ENCODE results near the gene FES.
"Not testable (repeated sequence)": the region's sequence is repeated elsewhere in the genome, so short reads cannot be mapped to it uniquely, and the experiment has no call there.

Gene FES

DNA sequence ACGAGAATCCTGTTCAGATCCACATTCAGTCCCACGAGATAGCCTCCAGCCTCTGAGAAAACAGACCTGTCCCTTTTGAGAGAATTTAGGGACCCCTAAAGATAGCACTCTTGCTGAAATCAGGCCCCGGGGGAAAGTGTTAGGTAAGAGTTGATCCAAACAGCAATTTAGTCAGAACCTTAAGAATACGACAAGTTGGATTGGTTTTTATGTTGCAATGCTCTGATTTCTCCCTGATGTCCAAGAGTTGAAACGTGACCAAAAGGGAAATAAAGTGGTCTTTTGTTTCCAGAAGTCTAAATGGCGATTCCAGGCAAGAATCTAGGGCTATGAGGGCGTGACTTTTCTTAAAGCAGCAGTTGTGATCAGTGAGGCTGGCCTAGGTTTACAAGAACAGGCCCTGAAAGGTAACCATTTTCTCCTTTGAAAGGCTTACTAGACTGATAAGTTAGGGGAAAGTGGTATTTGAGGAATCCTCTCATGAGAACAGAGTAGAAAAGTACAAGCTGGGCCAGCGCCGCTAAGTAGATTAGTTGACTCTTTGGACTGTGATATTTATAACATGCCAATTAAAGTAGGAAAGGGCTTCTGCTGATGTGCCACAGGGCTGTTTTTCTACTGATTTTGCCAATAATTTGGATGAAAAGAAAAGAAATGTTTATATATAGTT, 23.7 kb downstream of the FES start:
- DNase-seq: peak in 1 of 56 donors; percentile 14

DNA sequence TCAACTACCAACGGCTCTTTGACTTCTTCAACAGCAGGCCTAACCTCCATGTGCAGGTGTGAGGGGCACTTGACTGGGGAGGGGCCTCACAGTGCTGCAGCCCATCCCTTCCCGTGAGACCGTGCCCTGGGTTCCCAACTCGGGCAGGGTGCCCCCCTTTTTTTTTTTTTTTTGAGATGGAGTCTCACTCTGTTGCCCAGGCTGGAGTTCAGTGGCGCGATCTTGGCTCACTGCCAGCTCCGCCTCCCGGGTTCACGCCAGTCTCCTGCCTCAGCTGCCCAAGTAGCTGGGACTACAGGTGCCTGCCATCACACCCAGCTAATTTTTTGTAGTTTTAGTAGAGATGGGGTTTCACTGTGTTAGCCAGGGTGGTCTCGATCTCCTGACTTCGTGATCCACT, 25.1 kb downstream of the FES start:
- not testable (repeated sequence) for DNase-seq

DNA sequence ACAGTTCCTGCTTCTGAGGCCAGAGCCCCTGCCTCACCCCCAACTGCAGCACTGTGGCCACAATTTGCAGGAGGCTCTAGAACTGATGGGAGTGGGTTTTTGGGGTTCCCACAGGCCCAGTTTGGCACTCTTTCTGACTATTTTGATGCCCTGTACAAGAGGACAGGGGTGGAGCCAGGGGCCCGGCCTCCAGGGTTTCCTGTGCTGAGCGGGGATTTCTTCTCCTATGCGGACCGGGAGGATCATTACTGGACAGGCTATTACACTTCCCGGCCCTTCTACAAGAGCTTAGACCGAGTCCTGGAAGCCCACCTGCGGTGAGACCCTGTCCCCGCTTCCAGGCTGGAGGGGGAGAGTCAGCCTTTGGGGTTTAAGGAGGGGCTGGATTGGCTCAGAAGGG, 25.7 kb downstream of the FES start:
- no peak for DNase-seq

DNA sequence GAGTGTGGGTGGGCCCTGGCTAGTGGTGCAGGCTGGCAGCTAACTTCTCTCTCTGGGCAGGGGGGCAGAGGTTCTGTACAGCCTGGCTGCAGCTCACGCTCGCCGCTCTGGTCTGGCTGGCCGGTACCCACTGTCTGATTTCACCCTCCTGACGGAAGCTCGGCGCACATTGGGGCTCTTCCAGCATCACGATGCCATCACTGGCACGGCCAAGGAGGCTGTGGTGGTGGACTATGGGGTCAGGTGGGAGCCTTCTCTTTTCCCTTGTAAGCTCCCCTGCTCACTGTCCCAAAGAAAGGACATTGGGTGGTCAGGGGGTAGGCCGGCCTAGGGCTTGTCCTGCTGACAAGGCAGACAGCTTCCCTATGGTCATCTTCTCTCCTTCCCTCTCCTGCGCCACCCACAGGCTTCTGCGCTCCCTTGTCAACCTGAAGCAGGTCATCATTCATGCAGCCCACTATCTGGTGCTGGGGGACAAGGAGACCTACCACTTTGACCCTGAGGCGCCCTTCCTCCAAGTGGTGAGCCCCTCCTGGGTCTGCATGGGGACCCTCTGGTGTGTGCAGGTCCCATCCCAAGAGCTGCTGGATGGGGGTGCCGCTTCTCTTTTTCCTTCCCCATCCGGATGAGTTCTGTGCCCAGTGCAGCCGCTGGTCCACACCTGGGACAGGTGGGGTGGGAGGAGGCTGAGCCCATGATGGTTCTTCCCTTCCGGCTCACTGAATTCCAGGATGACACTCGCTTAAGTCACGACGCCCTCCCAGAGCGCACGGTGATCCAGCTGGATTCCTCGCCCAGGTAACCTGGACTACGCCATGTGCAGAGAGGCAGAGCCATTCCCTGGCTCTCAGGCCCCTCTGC, 26.4 kb downstream of the FES start:
- no peak for DNase-seq

DNA sequence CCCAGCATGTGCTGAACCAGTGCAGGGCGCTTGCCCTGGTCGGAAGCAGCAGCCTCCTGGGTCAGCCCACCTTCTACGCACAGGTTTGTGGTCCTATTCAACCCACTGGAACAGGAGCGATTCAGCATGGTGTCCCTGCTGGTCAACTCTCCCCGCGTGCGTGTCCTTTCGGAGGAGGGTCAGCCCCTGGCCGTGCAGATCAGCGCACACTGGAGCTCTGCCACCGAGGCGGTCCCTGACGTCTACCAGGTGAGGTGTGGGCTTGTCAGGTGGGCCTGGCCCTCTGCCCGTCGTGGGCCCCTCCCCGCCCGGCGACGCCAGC, 27.0 kb downstream of the FES start:
- DNase-seq: no peak

DNA sequence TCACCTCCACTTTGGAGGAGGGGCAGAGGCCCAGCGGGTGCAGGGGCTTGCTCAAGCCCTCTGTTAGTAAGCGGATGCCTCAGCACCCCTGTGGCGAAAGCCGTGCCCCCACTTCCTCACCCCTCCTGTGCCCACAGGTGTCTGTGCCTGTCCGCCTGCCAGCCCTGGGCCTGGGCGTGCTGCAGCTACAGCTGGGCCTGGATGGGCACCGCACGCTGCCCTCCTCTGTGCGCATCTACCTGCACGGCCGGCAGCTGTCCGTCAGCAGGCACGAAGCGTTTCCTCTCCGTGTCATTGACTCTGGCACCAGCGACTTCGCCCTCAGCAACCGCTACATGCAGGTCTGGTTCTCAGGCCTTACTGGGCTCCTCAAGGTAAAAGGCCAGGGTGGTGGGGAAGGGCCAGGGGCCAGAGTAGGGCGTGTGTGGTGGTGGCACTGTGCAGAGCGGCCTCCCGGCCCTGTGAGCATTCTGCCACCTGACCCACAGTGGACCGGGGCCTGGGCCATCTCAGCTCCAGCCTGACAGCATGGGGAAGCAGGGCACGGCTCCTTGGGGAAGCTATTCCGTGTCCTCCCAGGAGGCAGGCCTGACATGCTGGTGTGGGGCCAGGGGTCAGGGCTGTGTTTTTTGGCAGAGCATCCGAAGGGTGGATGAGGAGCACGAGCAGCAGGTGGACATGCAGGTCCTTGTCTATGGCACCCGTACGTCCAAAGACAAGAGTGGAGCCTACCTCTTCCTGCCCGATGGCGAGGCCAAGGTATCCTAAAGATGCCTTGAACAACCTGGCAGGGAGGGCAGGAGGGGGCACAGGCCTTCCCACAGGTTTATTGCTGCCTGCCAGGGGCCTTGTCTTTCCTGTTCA, 27.8 kb downstream of the FES start:
- no peak for DNase-seq

DNA sequence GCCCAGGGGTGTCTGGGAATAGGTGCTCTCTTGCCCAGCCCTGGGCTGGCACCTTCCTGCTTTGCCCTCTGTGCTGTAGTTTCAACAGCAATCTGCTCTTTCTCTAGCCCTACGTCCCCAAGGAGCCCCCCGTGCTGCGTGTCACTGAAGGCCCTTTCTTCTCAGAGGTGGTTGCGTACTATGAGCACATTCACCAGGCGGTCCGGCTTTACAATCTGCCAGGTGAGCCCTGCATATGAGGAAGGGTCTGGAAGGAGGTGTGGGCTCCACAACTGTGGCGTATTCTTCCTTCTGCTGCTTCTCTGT, 28.4 kb downstream of the FES start:
- no peak for DNase-seq

DNA sequence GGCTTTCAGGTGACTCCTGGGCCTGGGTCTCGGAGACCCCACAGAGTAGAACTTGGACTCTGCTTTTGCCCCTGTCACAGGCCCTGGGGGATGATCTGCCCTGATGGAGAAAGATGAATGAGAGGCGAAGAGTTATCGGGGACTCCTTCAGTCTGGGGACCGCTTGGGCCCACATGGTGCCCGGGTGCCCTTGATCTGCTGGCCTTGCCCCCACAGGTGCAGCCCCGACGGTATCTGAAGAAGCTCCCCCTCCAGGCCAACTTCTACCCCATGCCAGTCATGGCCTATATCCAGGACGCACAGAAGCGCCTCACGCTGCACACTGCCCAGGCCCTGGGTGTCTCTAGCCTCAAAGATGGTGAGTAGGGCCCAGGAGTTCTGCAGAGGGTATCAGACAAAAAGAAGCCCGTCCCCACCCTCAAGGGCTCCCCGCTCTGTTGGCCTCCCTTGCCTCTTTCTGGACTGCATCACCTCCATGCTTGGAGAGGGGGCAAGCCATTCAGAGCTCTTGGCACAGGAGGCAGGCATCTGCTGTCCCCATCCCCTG, 29.2 kb downstream of the FES start:
- no peak for DNase-seq

DNA sequence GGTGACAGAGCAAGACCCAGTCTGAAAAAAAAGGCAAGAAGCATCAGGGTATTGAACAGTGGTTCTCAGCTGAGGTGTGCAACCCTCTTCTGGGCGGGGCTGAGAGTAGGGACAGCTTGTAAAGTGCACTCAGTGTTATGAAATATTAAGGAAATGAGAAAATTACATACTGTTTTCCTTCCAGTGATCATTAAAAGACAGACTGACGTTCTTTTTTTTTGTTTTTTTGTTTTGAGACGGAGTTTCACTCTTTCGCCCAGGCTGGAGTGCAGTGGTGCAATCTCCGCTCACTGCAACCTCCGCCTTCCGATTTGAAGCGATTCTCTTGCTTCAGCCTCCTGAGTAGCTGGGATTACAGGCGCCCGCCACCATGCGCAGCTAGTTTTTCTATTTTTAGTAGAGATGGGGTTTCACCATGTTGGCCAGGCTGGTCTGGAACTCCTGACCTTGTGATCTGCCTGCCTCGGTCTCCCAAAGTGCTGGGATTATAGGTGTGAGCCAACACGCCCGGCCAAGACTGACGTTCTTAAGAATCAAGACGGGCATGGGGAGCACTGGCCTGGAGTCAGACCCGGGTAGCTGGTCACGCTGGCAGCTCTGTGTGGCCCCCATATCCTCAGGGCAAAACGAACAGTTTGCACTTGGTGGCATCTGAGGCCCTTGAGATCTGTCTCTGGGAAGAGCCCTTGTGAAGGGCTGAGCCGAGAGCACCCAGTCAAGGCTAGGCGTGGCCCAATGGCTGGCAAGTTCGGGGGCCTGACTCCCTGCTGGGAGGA, 30.2 kb downstream of the FES start:
- no peak for DNase-seq

DNA sequence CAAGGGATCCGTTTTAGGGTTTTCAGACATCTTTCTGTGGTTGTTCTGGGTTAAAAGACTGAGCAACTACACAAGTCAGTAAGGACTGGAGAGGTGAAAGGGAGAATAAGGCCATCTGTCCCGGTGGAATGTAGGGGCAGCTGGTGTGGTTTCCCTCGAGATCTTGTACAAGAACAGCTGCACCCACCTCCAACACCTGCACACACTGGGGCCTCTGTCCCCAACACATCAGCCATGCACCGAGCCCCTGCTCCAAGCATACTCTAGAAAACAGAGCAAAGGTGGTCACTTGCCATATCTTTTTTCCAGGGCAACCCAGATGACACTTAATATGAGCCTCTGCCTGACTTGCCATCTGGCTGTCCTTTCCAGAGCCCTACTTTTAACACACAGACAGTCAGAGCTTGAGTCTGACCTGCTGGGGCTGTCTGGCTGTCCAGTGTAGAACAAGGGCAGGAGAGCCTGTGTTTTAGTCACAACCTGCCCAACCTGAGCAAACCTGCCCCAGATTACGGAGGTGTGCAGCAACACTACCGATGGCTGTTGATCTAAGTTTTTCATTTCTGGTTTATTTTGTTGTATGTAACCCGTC, 31.0 kb downstream of the FES start:
- DNase-seq: no peak

DNA sequence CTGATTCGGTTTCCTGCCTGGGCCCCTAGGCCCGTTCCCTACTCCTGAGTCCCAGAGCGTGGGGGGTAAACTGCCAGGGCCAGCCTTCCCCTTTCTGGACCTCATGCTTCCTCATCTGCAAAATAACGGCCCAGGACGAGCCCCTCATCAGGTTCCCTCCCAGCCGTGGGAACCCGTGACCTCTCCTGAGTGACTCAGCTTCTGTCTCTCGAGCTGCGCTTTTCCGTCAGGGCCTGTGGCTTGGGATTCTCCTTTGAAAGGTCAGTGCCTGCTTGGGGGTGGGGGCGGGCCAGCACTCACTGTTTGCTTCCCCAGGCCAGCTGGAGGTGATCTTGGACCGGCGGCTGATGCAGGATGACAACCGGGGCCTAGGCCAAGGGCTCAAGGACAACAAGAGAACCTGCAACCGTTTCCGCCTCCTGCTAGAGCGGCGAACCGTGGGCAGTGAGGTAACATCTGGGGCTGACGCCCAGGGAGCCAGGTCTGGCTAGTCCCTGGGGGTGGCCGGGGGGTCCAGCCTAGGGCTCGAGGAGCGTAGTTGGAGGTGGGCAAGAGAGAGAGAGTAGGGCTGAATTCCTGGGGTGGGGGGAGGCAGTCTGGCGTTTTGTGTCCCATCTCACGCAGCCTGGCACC, 31.6 kb downstream of the FES start:
- peak in 6 of 56 donors; percentile 4 to 52 (median 20) for DNase-seq

DNA sequence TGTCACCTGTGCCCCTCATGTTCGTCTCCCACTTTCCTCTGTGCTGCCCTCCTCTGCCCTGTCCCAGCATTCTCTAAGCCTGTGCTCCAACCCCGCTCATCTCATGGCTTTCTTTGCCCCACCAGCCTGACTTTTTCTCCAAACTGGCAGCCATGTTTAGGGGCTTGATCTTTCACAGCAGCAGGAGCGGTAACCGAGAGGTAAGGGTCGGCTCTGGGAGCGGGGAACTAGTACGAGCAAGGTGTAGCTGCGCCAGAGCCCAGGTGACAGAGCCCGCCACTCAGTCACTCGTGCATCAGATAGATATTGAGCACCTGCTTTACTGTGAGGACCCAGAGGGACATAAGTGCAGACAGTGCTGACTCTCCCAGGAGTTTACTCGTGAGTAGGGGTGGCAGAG, 32.2 kb downstream of the FES start:
- DNase-seq: no peak

DNA sequence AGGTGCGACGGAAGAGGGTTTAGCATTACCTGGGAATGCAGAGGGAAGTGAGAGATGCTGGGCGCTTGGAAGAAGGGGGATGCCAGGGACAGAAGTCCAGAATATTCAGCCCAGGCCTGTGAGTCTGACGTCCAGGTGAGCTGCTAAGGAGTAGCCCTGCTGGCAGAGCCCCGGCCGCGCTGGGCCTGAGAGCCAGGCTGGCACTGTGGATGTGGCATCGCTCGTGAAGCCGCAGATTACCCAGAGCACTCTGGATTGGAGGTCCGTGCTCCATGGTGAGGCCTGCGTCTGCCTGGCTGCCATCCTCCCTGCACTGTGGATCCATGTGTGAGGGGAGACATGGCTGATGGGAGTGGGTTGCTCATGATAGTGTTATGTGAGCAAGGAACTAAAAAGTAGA, 33.3 kb downstream of the FES start:
- DNase-seq: no peak

DNA sequence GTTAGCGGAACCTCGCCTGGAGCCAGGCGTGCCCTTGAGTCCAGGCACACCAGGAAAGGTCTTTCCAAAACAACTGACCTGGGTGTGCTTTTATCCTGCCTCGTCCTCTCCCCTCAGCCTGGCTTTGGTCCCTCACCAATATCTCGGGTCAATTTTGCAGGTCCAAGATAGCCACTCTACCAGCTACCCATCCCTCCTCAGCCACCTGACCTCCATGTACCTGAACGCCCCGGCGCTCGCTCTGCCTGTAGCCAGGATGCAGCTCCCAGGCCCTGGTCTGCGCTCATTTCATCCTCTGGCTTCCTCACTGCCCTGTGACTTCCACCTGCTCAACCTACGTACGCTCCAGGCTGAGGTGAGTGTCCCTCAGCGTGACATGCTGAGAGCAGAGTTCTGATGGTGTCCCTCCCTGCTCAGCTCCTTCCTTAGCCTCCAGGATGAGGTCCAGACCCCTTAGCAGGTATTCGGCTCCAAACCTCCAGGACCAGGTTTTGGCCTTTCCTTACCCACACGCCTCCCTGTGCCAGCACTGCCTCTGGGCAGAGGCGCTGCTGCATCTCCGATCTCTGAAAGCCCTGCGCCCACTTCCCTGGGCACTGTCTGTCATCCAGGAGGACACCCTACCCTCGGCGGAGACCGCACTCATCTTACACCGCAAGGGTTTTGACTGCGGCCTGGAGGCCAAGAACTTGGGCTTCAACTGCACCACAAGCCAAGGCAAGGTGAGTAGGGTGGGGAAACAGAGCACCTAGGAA, 33.9 kb downstream of the FES start:
- no peak for DNase-seq

DNA sequence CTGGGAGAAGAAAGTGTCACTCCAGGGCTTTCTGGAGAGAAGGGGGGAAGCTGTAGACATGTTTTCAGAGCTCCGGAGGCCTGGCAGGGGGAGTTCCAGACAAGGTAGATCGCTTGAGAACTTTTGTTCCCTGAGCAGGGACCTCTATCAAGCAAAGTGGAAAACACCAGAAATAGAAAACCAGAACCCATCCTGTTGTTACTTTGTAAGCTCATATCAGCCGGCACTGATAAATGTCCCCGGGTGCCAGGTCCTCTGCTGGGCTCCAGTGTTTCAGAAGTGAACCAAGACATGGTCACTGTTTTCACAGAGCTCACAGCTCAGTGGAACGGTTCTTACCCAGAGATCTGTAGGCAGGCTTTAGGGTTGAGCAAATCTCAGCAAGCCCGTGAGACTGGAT, 34.5 kb downstream of the FES start:
- no peak for DNase-seq

DNA sequence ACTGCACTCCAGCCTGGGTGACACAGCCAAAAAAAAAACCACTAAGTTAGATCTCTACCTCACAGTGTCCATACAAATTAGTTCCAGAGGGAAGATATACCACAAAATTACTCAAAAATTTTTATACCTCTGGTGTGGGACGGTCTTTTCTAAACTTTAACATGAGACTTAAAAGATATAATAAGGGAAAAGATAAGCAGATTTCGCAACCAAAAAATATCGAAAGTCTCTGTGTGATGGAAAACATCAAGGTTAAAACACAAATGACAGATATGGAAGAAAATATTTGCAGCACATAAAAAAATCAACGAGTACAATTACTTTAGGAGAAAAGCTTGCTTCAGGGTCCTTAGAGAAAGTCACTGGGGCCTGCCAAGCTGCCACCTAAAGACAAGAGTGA, 37.6 kb downstream of the FES start:
- no peak for DNase-seq

DNA sequence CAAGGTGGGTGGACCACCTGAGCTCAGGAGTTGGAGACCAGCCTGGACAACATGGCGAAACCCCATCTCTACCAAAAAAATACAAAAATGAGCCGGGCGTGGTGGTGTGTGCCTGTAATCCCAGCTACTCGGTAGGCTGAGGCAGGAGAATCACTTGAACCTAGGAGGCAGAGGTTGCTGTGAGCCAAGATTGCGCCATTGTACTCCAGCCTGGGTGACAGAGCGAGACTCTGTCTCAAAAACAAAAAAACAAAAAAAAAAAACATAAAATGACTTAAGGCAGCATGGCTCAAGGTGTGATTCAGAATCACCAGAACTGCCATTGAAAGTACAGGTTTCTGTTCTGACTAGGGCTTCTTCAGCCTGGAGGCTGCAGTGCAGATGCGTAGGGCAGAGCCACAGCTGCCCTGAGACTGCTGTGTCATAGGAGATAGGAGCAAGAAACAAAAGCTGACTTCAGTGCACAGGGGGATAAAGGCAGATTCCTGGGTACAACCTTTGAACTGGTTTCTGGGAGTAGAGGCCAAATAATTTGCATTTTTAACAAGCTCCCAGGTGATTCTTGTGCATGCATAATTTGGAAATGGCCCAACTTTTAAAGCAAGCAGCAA, 38.5 kb downstream of the FES start:
- not testable (repeated sequence) for DNase-seq

DNA sequence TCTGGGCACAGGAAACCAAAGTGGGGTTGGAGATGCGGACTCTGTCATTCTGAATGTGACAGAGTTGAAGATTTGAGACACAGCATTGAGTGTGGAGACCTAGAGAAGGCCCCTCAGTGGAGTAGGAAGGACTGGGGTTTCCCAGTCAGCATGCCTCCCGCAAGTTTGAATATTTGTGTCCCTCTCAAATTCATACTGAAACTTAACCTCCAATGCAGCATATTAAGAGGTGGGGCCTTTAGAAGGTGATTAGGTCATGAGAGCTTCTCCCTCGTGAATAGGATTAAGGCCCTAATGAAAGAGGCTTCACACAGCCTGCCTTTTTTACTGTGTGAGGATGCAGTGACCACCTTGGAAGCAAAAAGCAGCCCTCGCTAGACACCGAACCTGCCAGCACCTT, 40.1 kb downstream of the FES start:
- DNase-seq: no peak

DNA sequence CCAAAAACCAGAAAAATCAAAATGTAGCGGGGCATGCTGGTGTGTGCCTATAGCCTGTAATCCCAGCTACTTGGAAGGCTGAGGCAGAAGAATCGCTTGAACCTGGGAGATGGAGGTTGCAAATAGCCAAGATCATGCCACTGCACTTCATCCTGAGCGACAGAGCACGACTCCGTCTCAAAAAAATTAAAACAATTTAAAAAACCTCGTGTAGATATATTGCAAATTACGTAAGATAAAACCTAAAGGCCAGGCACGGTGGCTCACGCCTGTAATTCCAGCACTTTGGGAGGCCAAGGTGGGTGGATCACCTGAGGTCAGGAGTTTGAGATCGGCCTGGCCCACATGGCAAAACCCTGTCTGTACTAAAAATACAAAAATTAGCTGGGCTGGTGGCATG, 42.5 kb downstream of the FES start:
- DNase-seq: not testable (repeated sequence)
